Activated CD4-positive, CD25-positive, alpha-beta regulatory T cell treated with anti-CD3 and anti-CD28 coated beads, Interleukin-2, amount 50 U/mL, for 72 hours (primary cell): ENCODE measurements around the gene SPC25.
"Not testable (repeated sequence)": the region's sequence is repeated elsewhere in the genome, so short reads cannot be mapped to it uniquely, and the experiment has no call there.

Experiments
- DNase-seq: peaks from one replicate; pipeline ENCODE4 v3.0.0; 2021

SPC25 gene

GRCh38 chr2:168901003-168901402, 10.8 kb upstream of the SPC25 start, which contains the start of gene G6PC2:
G6PC2 (plus strand) TSS chr2:168901291; CDS start chr2:168901332, 41 bp downstream.
- no peak for DNase-seq

GRCh38 chr2:168897449-168897848, 7.2 kb upstream of the SPC25 start:
- no peak for DNase-seq

- DNase-seq: no peak
These were observed 6.6 kb upstream of the SPC25 start for GRCh38 chr2:168896783-168897182.

- DNase-seq: no peak
These were observed 5.5 kb upstream of the SPC25 start for GRCh38 chr2:168895771-168896170.

GRCh38 chr2:168894720-168895119, 4.5 kb upstream of the SPC25 start:
- DNase-seq: no peak

- DNase-seq: no peak
These were observed 3.9 kb upstream of the SPC25 start for GRCh38 chr2:168894101-168894500.

GRCh38 chr2:168892327-168892726, 2.1 kb upstream of the SPC25 start:
- DNase-seq: no peak

- no peak for DNase-seq
These were observed 610 bp downstream of the SPC25 start for GRCh38 chr2:168889635-168890005.

- DNase-seq: no peak
These were observed 5.3 kb downstream of the SPC25 start for GRCh38 chr2:168884975-168885374.

- DNase-seq: not testable (repeated sequence)
These were observed 8.1 kb downstream of the SPC25 start for GRCh38 chr2:168882163-168882562.

GRCh38 chr2:168874368-168875054, 15.7 kb downstream of the SPC25 start:
- DNase-seq: no peak

GRCh38 chr2:168870824-168871223, 19.4 kb downstream of the SPC25 start:
- DNase-seq: not testable (repeated sequence)

- not testable (repeated sequence) for DNase-seq
These were observed 19.9 kb downstream of the SPC25 start for GRCh38 chr2:168870369-168870768.

GRCh38 chr2:168867164-168867563, 23.1 kb downstream of the SPC25 start:
- not testable (repeated sequence) for DNase-seq

- no peak for DNase-seq
These were observed 32.1 kb downstream of the SPC25 start for GRCh38 chr2:168858146-168858545.

GRCh38 chr2:168855601-168856000, 34.6 kb downstream of the SPC25 start:
- DNase-seq: no peak

- no peak for DNase-seq
These were observed 35.6 kb downstream of the SPC25 start for GRCh38 chr2:168854651-168855050.

- DNase-seq: no peak
These were observed 36.8 kb downstream of the SPC25 start for GRCh38 chr2:168853471-168853870.

- DNase-seq: no peak
These were observed 37.7 kb downstream of the SPC25 start for GRCh38 chr2:168852481-168852880.

- DNase-seq: no peak
These were observed 38.4 kb downstream of the SPC25 start for GRCh38 chr2:168851674-168852320.

- DNase-seq: no peak
These were observed 39.4 kb downstream of the SPC25 start for GRCh38 chr2:168850846-168851245.

GRCh38 chr2:168849610-168850009, 40.6 kb downstream of the SPC25 start:
- DNase-seq: no peak

GRCh38 chr2:168848225-168848624, 42.0 kb downstream of the SPC25 start:
- DNase-seq: no peak

GRCh38 chr2:168843253-168843652, 47.0 kb downstream of the SPC25 start:
- DNase-seq: no peak

- DNase-seq: no peak
These were observed 48.8 kb downstream of the SPC25 start for GRCh38 chr2:168841445-168841844.
